HL-60 (cell line): ENCODE measurements around the gene KRTAP4-8.
A peak's percentile ranks its signal among the peaks of the same experiment; 100 is the strongest.

Experiments
- DNase-seq, 2 experiments: peaks; one replicate each; pipeline ENCODE4 v3.0.0-alpha.2; 2010 to 2020; ENCODE audit warnings: low read depth in 1 of 2, low spot score in 1 of 2
- H3K27ac ChIP-seq: fragments of 250-450 bp; sonication (Bioruptor Pico); replicated peaks from 2 replicates; pipeline ENCODE4 v1.5.1; 2020; ENCODE audit warnings: mild to moderate bottlenecking, moderate library complexity
- H3K27me3 ChIP-seq: fragments of 250-450 bp; sonication (Bioruptor Pico); 2 replicates; pipeline ENCODE4 v1.5.1; 2021; ENCODE audit warnings: mild to moderate bottlenecking, moderate library complexity; ENCODE audit not compliant: insufficient read depth, poor library complexity, severe bottlenecking
- H3K4me3 ChIP-seq: replicated peaks from 2 replicates; pipeline ENCODE4 v1.5.1; 2011; ENCODE audit warnings: mild to moderate bottlenecking, control low read depth, low read length; ENCODE audit not compliant: insufficient read depth
- CTCF ChIP-seq: IDR thresholded peaks from one replicate; pipeline ENCODE4 v1.5.1; 2011; ENCODE audit warnings: low read length, control low read depth, inconsistent platforms; ENCODE audit not compliant: insufficient read depth
- GABPA ChIP-seq: IDR thresholded peaks from 2 replicates; pipeline ENCODE4 v1.6.1; 2012; ENCODE audit warnings: low read depth
- POLR2AphosphoS5 ChIP-seq: IDR thresholded peaks from 2 replicates; pipeline ENCODE4 v1.6.1; 2012; ENCODE audit warnings: low read depth
- REST ChIP-seq: IDR thresholded peaks from 2 replicates; pipeline ENCODE4 v1.6.1; 2012; ENCODE audit warnings: low read depth; ENCODE audit not compliant: insufficient replicate concordance
- SPI1 ChIP-seq: IDR thresholded peaks from 2 replicates; pipeline ENCODE4 v1.6.1; 2012; ENCODE audit warnings: low read depth, mild to moderate bottlenecking, borderline replicate concordance

Gene KRTAP4-8

DNA sequence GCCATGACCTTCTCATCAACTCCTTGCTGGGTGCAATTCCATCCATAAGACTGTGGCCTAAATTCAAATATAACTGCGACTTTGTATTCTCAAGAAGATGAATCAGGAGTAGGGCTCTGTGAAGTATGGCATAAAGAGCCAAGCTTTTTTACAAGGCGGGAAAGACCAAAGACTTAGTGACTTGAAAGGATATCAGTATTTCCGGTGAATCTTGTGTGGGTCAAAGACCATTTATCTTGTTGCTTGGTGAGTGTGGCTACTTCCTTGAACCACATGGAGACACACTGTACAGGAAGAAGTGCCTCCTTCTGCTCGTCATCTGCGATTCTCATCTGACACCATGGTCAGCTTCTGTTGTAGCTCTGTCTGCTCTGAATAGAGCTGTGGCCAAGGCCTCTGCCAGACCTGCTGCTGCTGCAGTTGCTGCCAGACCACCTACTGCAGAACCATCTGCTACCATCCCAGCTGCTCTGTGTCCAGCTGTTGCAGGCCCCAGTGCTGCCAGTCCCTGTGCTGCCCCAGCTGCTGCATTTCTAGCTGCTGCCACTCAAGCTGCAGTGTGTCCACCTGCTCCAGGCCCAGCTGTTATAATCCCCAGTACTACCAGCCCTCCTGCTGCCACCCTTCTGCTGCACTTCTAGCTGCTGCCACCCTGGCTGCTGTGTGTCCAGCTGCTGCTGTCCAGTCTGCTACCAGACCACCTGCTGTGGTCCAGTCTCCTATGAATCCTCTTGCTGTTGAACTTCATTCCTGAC lies 26.2 kb downstream of the KRTAP4-8 start:
- no peak overlapping the region for H3K27ac ChIP-seq
- H3K4me3 ChIP-seq: no peak overlapping the region
- H3K27me3 ChIP-seq: no peaks in the 10 kb centered on the region
- TF ChIP-seq GABPA (no peak), POLR2AphosphoS5 (no peak), SPI1 (no peak), REST (no peak), CTCF (no peak)
- no peak for DNase-seq

DNA sequence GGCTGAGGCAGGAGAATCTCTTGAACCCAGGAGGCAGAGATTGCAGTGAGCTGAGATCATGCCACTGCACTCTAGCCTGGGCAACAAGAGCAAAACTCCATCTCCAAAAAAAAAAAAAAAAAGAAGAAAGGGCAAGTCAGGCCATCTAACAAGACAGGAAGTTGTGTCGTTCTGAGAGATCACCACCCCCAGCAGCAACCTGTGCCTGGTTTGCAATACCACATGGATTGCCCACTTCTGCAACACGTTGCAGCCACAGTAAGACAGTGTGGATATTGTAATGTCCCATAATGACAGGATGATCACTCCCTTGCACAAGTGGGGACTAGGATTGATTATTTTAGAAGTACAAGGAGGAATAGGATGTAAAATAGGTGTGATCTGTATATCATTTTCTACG lies 28.9 kb downstream of the KRTAP4-8 start:
- no peak overlapping the region for H3K4me3 ChIP-seq
- H3K27ac ChIP-seq: no peak overlapping the region
- TF ChIP-seq POLR2AphosphoS5 (peak; percentile 71), SPI1 (peak; percentile 54; the same call in 1 of the 2 replicates), CTCF (no peak)
- peak in 1 of 2 experiments; percentile 72 for DNase-seq
- H3K27me3 ChIP-seq: no peaks in the 10 kb centered on the region

- Histone ChIP-seq H3K27ac (no peak overlapping the region), H3K27me3 (peaks cover 4% of the 10 kb centered on the region), H3K4me3 (no peak overlapping the region)
- TF ChIP-seq POLR2AphosphoS5: no peak
- no peak for TF ChIP-seq GABPA
- no peak for TF ChIP-seq CTCF
- no peak for TF ChIP-seq REST
- TF ChIP-seq SPI1: no peak
- no peak for DNase-seq
Observed at GRCh38 chr17:41067281-41067680, 30.7 kb downstream of the KRTAP4-8 start.
